Vagina (tissue), 2 donors: Measurements from ENCODE around the gene KNG1. TPM values are rescaled to one million over a fixed set of nuclear protein-coding genes. Genes with fewer than 3 reads are reported as not detected.

ENCODE experiments used
- DNase-seq, 2 donors: peaks; one replicate each; pipeline ENCODE4 v3.0.0-alpha.2; 2017; ENCODE audit errors: extremely low spot score in 2 of 2
- H3K27ac ChIP-seq: fragments of 200-600 bp; sonication (generic); one replicate; pipeline ENCODE4 v1.5.1; 2019
- H3K27me3 ChIP-seq: fragments of 200-600 bp; sonication (generic); one replicate; pipeline ENCODE4 v1.5.1; 2019
- H3K36me3 ChIP-seq, 2 donors: fragments of 200-600 bp; sonication (generic); one replicate each; pipeline ENCODE4 v1.5.1; 2017 to 2019
- H3K4me1 ChIP-seq: fragments of 200-600 bp; sonication (generic); one replicate; pipeline ENCODE4 v1.5.1; 2019
- H3K4me3 ChIP-seq, 2 donors: fragments of 200-600 bp; sonication (generic); 1 replicate in 1 of 2; 2 replicates in 1 of 2; pipeline ENCODE4 v1.5.1; 2016 to 2019
- H3K9me3 ChIP-seq: fragments of 200-600 bp; sonication (generic); one replicate; pipeline ENCODE4 v1.5.1; 2019
- CTCF ChIP-seq, 3 experiments: fragments of 450-650 bp in 2 of 3; fragments of 200-600 bp in 1 of 3; sonication (generic) in 1 of 3; IDR thresholded peaks; one replicate each; pipeline ENCODE4 v1.5.1; 2017 to 2019; ENCODE audit warnings: antibody characterized with exemption in 3 of 3, mild to moderate bottlenecking in 2 of 3, moderate library complexity in 2 of 3
- POLR2A ChIP-seq, 2 donors: fragments of 450-650 bp; IDR thresholded peaks; one replicate each; pipeline ENCODE4 v1.6.1; 2017; ENCODE audit warnings: antibody characterized with exemption in 2 of 2, mild to moderate bottlenecking in 2 of 2, moderate library complexity in 2 of 2
- POLR2AphosphoS5 ChIP-seq, 2 donors: sonication (generic); formaldehyde crosslinking; IDR thresholded peaks; one replicate each; pipeline ENCODE4 v1.9.0; 2017; ENCODE audit warnings: antibody characterized with exemption in 2 of 2, mild to moderate bottlenecking in 2 of 2, low read depth in 1 of 2; ENCODE audit not compliant: insufficient read depth in 1 of 2
- intact Hi-C: fragments of 100-400 bp; cut with DNase I; formaldehyde crosslinking; loops from one replicate; pipeline ENCODE4 v1.15.1; 2023
- total RNA-seq: library from RNA; depleted of rRNA; stranded (reverse); fragments of >200 nt; gene quantifications from one replicate; pipeline ENCODE4 v1.2.3, GENCODE V29; 2016

KNG1 gene
- total RNA-seq, 1 donor from 2014 or later, result not detected

GRCh38 chr3:186742618-186743380 is 25.6 kb downstream of the KNG1 start:
- no peak for TF ChIP-seq CTCF (IDR thresholded peaks at IDR 0.05)
- TF ChIP-seq POLR2A (IDR thresholded peaks at IDR 0.05), result no peak
- TF ChIP-seq POLR2AphosphoS5 (IDR thresholded peaks at IDR 0.05; ENCODE audit: insufficient read depth in 1 of 2, low read depth in 1 of 2), result no peak
- Histone ChIP-seq H3K4me3 (no peak overlapping the region), H3K9me3 (no peaks in the 10 kb centered on the region), H3K27me3 (no peaks in the 10 kb centered on the region), H3K27ac (no peak overlapping the region), H3K4me1 (no peaks in the 10 kb centered on the region), H3K36me3 (no peaks in the 10 kb centered on the region)
- intact Hi-C loops, result no loop called here
- no peak for DNase-seq

- H3K4me3 ChIP-seq, result no peak overlapping the region
- H3K9me3 ChIP-seq, result no peaks in the 10 kb centered on the region
- TF ChIP-seq CTCF (IDR thresholded peaks at IDR 0.05), result no peak
- TF ChIP-seq POLR2AphosphoS5 (IDR thresholded peaks at IDR 0.05; ENCODE audit: insufficient read depth in 1 of 2, low read depth in 1 of 2), result no peak
- no peak for TF ChIP-seq POLR2A (IDR thresholded peaks at IDR 0.05)
- no peak for DNase-seq
- no peaks in the 10 kb centered on the region for H3K27me3 ChIP-seq
- no peaks in the 10 kb centered on the region for H3K4me1 ChIP-seq
- intact Hi-C loops, result no loop called here
- H3K36me3 ChIP-seq, result no peaks in the 10 kb centered on the region
- H3K27ac ChIP-seq, result no peak overlapping the region
Observed at GRCh38 chr3:186743666-186744065, 26.5 kb downstream of the KNG1 start.

GRCh38 chr3:186746008-186746407 is 28.8 kb downstream of the KNG1 start:
- Histone ChIP-seq H3K4me3 (no peak overlapping the region), H3K27me3 (no peaks in the 10 kb centered on the region), H3K36me3 (no peaks in the 10 kb centered on the region), H3K9me3 (no peaks in the 10 kb centered on the region), H3K27ac (no peak overlapping the region), H3K4me1 (no peaks in the 10 kb centered on the region)
- TF ChIP-seq POLR2AphosphoS5 (IDR thresholded peaks at IDR 0.05; ENCODE audit: insufficient read depth in 1 of 2, low read depth in 1 of 2) (no peak), CTCF (IDR thresholded peaks at IDR 0.05) (no peak), POLR2A (IDR thresholded peaks at IDR 0.05) (no peak)
- DNase-seq, result no peak
- intact Hi-C loops, result no loop called here

GRCh38 chr3:186750316-186750715 is 33.2 kb downstream of the KNG1 start:
- intact Hi-C loops, result no loop called here
- Histone ChIP-seq H3K9me3 (no peaks in the 10 kb centered on the region), H3K36me3 (no peaks in the 10 kb centered on the region), H3K27me3 (no peaks in the 10 kb centered on the region), H3K4me3 (no peak overlapping the region), H3K4me1 (no peaks in the 10 kb centered on the region), H3K27ac (no peak overlapping the region)
- DNase-seq, result no peak
- TF ChIP-seq POLR2A (IDR thresholded peaks at IDR 0.05) (no peak), CTCF (IDR thresholded peaks at IDR 0.05) (no peak), POLR2AphosphoS5 (IDR thresholded peaks at IDR 0.05; ENCODE audit: insufficient read depth in 1 of 2, low read depth in 1 of 2) (no peak)

- no peaks in the 10 kb centered on the region for H3K4me1 ChIP-seq
- no peak overlapping the region for H3K4me3 ChIP-seq
- no peaks in the 10 kb centered on the region for H3K27me3 ChIP-seq
- no peaks in the 10 kb centered on the region for H3K36me3 ChIP-seq
- no peaks in the 10 kb centered on the region for H3K9me3 ChIP-seq
- TF ChIP-seq POLR2A (IDR thresholded peaks at IDR 0.05) (no peak), POLR2AphosphoS5 (IDR thresholded peaks at IDR 0.05; ENCODE audit: insufficient read depth in 1 of 2, low read depth in 1 of 2) (no peak), CTCF (IDR thresholded peaks at IDR 0.05) (no peak)
- H3K27ac ChIP-seq, result no peak overlapping the region
- intact Hi-C loops, result no loop called here
- DNase-seq, result no peak
Observed at GRCh38 chr3:186751480-186751879, 34.3 kb downstream of the KNG1 start.
